Gastroesophageal sphincter (tissue), 4 donors: Measurements from ENCODE around the gene JADE1. TPM values are rescaled to one million over a fixed set of nuclear protein-coding genes. Genes with fewer than 3 reads are reported as not detected.

Experiments used
- ATAC-seq: fragments of 150-250 bp; one replicate; pipeline ENCODE4 v1.9.1; 2016; ENCODE audit warnings: mild to moderate bottlenecking, moderate library complexity
- H3K27ac ChIP-seq, 4 donors: fragments of 200-600 bp; sonication (generic) in 3 of 4; 1 replicate in 3 of 4; 2 replicates in 1 of 4; pipeline ENCODE4 v1.5.1; 2016 to 2019
- H3K27me3 ChIP-seq: fragments of 200-600 bp; sonication (generic); one replicate; pipeline ENCODE4 v1.5.1; 2019
- H3K36me3 ChIP-seq, 2 donors: fragments of 200-600 bp; sonication (generic); one replicate each; pipeline ENCODE4 v1.5.1; 2019; ENCODE audit warnings: control low read depth in 1 of 2
- H3K4me1 ChIP-seq, 3 donors: fragments of 200-600 bp; sonication (generic); 1 replicate in 2 of 3; 2 replicates in 1 of 3; pipeline ENCODE4 v1.5.1; 2016 to 2019; ENCODE audit warnings: control low read depth in 2 of 3
- H3K4me3 ChIP-seq, 2 donors: fragments of 200-600 bp; sonication (generic); one replicate each; pipeline ENCODE4 v1.5.1; 2019; ENCODE audit warnings: mild to moderate bottlenecking in 1 of 2, moderate library complexity in 1 of 2
- H3K9me3 ChIP-seq, 3 donors: fragments of 200-600 bp; sonication (generic); one replicate each; pipeline ENCODE4 v1.5.1; 2017 to 2019; ENCODE audit warnings: control low read depth in 2 of 3
- EP300 ChIP-seq: sonication (generic); formaldehyde crosslinking; IDR thresholded peaks from one replicate; pipeline ENCODE4 v1.6.1; 2017; ENCODE audit warnings: antibody characterized with exemption, mild to moderate bottlenecking
- POLR2A ChIP-seq, 2 donors: fragments of 450-650 bp; IDR thresholded peaks; one replicate each; pipeline ENCODE4 v1.6.1; 2017; ENCODE audit warnings: antibody characterized with exemption in 2 of 2, mild to moderate bottlenecking in 2 of 2, moderate library complexity in 1 of 2
- POLR2AphosphoS5 ChIP-seq: sonication (generic); formaldehyde crosslinking; IDR thresholded peaks from one replicate; pipeline ENCODE4 v1.6.1; 2017; ENCODE audit warnings: antibody characterized with exemption
- WGBS, 2 donors: methylation state at CpG; one replicate each; pipeline ENCODE4 v1.1.5; 2018; ENCODE audit warnings: low coverage in 1 of 2; 5-methylcytosine and 5-hydroxymethylcytosine counted together
- total RNA-seq, 4 donors: library from RNA; depleted of rRNA; stranded (reverse); fragments of >200 nt; gene quantifications; one replicate each; pipeline ENCODE4 v1.1.0, GENCODE V29; 2016
- TF ChIP-seq, protein P1 (sequence below), 4 experiments: fragments of 200-600 bp in 2 of 4; fragments of 450-650 bp in 2 of 4; sonication (generic) in 1 of 4; IDR thresholded peaks; one replicate each; pipeline ENCODE4 v1.5.1; 2017 to 2019; ENCODE audit warnings: antibody characterized with exemption in 4 of 4, mild to moderate bottlenecking in 2 of 4, moderate library complexity in 2 of 4

Gene JADE1
- total RNA-seq, 4 donors from 2014 or later: 45.5 to 112 (median 63.5) TPM

DNA sequence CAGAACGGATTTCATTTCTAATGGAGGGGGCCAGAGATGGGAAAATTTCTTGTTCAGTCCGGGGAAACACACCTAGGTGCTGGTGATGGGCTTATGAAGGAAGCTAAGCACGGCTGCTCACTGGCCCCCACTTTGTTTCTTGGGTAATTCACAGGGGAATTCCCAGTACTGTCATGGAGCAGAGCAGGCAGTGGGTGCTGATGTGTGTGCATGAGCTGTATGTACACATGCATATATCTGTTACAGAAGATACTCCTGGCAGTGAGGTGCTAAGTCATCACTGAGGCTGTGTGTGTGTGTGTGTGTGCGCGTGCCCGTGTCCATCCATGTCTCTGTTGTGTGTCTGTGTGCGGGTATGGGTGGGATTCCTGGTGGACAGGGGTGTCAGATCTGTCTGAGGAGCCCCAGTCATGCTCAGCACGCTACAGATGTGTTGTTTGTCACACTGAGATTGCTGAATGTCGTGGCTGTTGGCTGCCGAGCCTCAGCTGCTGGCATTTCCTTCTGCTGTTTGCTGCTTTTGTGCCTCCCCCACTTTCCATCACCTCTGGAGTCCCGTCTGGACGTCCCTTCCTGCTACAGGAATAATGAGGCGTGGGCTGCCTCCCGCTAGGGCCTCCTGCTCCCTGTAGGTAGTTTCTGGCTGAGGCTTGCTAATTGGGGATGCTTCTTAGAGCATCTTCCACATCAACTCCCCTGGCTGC is 53.3 kb downstream of the JADE1 start:
- TF ChIP-seq POLR2A (IDR thresholded peaks at IDR 0.05) (no peak), EP300 (no peak), POLR2AphosphoS5 (no peak)
- TF ChIP-seq, protein P1, sequence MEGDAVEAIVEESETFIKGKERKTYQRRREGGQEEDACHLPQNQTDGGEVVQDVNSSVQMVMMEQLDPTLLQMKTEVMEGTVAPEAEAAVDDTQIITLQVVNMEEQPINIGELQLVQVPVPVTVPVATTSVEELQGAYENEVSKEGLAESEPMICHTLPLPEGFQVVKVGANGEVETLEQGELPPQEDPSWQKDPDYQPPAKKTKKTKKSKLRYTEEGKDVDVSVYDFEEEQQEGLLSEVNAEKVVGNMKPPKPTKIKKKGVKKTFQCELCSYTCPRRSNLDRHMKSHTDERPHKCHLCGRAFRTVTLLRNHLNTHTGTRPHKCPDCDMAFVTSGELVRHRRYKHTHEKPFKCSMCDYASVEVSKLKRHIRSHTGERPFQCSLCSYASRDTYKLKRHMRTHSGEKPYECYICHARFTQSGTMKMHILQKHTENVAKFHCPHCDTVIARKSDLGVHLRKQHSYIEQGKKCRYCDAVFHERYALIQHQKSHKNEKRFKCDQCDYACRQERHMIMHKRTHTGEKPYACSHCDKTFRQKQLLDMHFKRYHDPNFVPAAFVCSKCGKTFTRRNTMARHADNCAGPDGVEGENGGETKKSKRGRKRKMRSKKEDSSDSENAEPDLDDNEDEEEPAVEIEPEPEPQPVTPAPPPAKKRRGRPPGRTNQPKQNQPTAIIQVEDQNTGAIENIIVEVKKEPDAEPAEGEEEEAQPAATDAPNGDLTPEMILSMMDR (IDR thresholded peaks at IDR 0.05): no peak
- 53 to 70% methylated on average over 7 to 8 of the region's 14 CpGs for WGBS, 2 donors
- no peaks in the 10 kb centered on the region for H3K27me3 ChIP-seq
- peak overlapping the region in 1 of 4 donors; percentile 20 for H3K27ac ChIP-seq
- no peak for ATAC-seq
- H3K4me3 ChIP-seq: no peak overlapping the region
- peaks cover 0 to 43% (median 11%) of the 10 kb centered on the region in 3 donors for H3K4me1 ChIP-seq
- peaks cover 0 to 94% of the 10 kb centered on the region in 2 donors for H3K36me3 ChIP-seq
- no peaks in the 10 kb centered on the region for H3K9me3 ChIP-seq

DNA sequence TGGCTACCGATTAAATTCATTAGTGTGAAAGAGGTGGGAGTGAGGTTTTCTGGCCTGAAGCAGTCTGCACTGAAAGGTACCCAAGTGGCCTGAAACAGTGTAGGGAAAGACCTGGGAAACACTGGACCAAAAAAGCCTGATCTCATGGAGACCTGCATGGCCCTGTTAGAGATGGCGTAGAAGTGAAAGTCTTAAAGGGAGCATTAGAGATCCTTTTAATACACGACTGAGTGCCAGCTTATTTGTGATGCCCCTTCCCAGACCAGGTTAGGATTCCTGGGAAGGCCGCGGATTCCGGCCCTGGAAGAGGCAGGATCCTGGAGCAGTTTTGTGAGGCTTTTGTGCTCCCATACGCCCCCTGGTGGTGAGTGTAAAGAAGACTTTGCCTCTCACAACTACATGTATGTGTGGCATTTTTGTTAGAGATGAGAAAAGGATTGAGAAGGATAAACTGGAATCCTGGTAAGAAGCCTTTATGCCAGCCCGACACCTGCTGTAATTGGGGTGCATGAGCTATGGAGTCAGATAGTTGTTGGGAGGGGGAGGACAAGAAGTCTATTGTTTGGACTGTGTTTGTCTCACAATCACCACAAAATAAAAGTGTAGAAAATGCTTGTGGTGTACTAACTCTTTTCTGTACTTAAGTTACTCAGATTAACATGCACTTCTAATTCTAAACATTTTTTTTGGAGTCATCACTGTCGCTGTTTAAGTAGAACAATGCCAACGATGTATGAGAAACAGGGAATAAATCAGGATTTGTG is 54.0 kb downstream of the JADE1 start:
- H3K9me3 ChIP-seq: no peaks in the 10 kb centered on the region
- peak; percentile 74 for ATAC-seq
- peaks cover 0 to 39% (median 11%) of the 10 kb centered on the region in 3 donors for H3K4me1 ChIP-seq
- 33 to 51% methylated on average over 4 to 10 of the region's 10 CpGs for WGBS, 2 donors
- H3K36me3 ChIP-seq: peaks cover 0 to 94% of the 10 kb centered on the region in 2 donors
- H3K27ac ChIP-seq: peak overlapping the region in 1 of 4 donors; percentile 20
- H3K27me3 ChIP-seq: no peaks in the 10 kb centered on the region
- TF ChIP-seq, protein P1 (IDR thresholded peaks at IDR 0.05): peak; percentile 88 to 91 (median 88)
- TF ChIP-seq EP300 (no peak), POLR2AphosphoS5 (peak; percentile 43)
- H3K4me3 ChIP-seq: no peak overlapping the region

DNA sequence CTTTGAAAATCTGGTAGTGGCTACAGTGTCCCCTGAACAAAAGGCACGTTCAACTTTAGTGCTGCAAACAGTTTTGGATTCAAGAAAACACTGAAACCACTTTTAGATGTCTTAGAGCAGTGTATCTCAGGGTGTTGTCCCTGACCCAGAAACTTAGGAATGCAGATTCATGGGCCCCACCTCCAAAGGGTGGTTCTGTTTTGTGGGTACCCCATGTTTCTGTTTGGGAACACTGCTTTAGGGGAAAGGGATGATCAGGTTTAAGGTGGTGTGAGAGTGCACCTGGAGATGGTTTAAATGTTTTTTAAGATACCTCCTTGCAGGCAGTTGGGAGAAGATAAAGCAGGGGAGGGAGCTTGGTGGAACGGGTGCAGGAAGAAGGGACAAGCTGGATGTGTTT is 55.6 kb downstream of the JADE1 start:
- 82 to 92% methylated on average over 2 of the region's 2 CpGs for WGBS, 2 donors
- ATAC-seq: no peak
- Histone ChIP-seq H3K36me3 (peaks cover 4 to 94% of the 10 kb centered on the region in 2 donors), H3K4me3 (no peak overlapping the region), H3K27ac (no peak overlapping the region), H3K9me3 (no peaks in the 10 kb centered on the region), H3K27me3 (no peaks in the 10 kb centered on the region), H3K4me1 (peaks cover 0 to 23% (median 3%) of the 10 kb centered on the region in 3 donors)
- TF ChIP-seq EP300: no peak
- TF ChIP-seq, protein P1 (IDR thresholded peaks at IDR 0.05): no peak
- no peak for TF ChIP-seq POLR2AphosphoS5
- no peak for TF ChIP-seq POLR2A (IDR thresholded peaks at IDR 0.05)

DNA sequence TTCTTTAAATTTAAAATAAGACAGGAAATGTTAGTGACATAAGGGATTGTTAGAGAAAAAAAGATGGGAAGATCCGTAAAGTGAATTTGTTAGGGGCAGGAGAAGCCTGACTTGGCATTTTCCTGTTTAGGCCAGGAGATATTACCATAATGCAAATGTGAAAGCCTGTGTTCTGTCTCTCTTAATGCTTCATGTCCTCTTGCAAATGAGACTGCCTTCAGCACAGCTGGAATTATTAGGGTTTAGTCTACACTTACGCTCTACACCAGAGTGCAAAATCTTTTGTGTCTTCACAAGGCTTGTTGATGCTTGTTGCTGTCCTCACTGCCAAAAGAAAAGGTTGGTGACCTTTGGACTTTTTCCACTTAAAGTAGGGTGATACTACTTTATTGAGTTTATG is 56.8 kb downstream of the JADE1 start:
- H3K4me1 ChIP-seq: peaks cover 0 to 13% (median 0%) of the 10 kb centered on the region in 3 donors
- H3K9me3 ChIP-seq: no peaks in the 10 kb centered on the region
- H3K4me3 ChIP-seq: no peak overlapping the region
- H3K27me3 ChIP-seq: no peaks in the 10 kb centered on the region
- H3K36me3 ChIP-seq: peaks cover 4 to 94% of the 10 kb centered on the region in 2 donors
- no peak overlapping the region for H3K27ac ChIP-seq
- no peak for TF ChIP-seq POLR2AphosphoS5
- no peak for TF ChIP-seq EP300
- no peak for TF ChIP-seq POLR2A (IDR thresholded peaks at IDR 0.05)
- TF ChIP-seq, protein P1 (IDR thresholded peaks at IDR 0.05): no peak
- no peak for ATAC-seq
- WGBS, 2 donors: 86 to 93% methylated on average over 1 to 2 of the region's 2 CpGs
